KOPT-K1 (cell line): Measurements from ENCODE around the gene SMIM38.

Source experiments
- H3K27ac ChIP-seq: fragments of 200-600 bp; sonication (generic); 2 replicates; pipeline ENCODE4 v1.5.1; 2016; ENCODE audit warnings: antibody characterized with exemption, mild to moderate bottlenecking, low read depth, low read length; ENCODE audit not compliant: poor library complexity, severe bottlenecking
- H3K36me3 ChIP-seq: fragments of 200-600 bp; sonication (generic); 2 replicates; pipeline ENCODE4 v1.5.1; 2017; ENCODE audit warnings: antibody characterized with exemption, mild to moderate bottlenecking, low read length, moderate library complexity; ENCODE audit not compliant: insufficient read depth
- H3K9me3 ChIP-seq: fragments of 200-600 bp; sonication (generic); 2 replicates; pipeline ENCODE4 v1.5.1; 2017; ENCODE audit warnings: antibody characterized with exemption, low read length, mild to moderate bottlenecking; ENCODE audit not compliant: insufficient read depth, poor library complexity, severe bottlenecking

SMIM38 gene

DNA sequence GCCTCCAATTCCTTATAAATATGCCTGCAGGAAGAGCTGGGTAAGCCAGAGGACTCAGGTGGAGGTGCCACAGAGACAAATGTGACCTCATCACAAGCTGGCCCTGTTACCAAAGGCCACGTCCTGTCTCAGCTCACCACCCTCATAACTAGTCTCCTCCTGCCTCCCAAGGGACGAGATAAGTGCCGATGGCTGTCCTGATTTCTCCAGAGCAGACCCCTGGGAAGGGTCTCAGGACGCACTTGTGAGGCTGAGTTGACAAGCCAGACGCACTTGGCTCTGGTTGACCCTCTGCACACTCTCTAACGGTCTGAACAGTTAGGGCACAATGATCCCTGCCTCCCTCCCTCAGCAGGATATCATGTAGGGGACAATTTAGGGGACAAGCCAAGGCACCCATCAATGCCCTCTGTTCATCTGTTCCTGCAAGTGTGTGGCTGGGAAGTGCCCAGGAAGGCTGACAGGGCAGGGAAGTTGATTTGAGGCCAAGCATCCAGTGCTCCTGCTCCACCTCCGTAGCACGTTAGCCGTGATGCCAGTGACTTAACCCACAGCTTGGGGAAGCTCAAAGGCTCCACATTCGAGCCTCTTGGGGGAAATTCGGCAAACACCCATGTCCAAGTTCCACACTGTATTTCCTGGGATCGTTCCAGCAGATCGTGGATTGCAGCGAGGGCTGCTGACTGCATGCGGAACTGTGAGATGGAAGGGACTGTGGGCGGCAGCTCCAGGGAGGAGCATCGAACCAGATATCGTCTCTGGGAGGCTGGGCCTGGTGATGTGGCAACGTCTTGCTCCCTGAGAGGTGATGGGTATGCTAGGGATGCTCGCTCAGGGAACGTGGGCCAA lies 2.8 kb downstream of the SMIM38 start:
- Histone ChIP-seq H3K9me3 (no peaks in the 10 kb centered on the region), H3K36me3 (no peaks in the 10 kb centered on the region), H3K27ac (no peak overlapping the region)

DNA sequence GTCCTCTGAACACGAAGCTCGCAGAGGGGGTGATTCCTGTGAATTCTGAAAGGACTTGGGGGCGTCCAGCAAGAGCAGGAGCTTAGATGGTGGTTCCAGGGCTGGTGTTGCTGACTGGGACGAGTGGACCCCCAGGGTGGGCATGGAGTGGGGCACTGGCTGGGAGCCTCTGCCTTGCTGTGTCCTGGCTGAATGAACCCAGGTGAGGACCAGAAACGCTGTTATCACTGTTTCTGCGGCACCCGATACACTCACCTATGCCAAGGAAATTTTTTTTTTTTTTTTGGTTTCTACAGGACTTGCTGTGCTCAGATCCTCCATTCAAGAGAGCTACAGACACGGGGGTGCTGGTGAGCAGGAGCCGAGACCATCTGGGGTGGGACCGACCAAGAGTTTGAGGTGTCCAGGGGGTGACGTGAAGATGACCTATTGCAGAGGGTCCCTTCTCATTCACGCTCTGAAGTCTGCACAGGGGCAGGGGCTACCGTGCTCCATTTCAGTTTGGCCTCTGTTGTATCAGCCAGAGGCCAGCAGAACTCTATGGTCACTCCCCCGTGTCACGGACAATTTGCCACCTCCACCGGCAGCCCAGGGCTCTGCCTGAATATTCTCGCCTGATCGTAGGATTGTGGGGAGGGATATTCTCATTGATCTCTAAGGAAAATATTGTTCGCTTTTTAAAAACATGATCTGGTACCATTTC lies 3.6 kb downstream of the SMIM38 start:
- no peak overlapping the region for H3K27ac ChIP-seq
- H3K9me3 ChIP-seq: peaks cover 7% of the 10 kb centered on the region
- H3K36me3 ChIP-seq: no peaks in the 10 kb centered on the region

DNA sequence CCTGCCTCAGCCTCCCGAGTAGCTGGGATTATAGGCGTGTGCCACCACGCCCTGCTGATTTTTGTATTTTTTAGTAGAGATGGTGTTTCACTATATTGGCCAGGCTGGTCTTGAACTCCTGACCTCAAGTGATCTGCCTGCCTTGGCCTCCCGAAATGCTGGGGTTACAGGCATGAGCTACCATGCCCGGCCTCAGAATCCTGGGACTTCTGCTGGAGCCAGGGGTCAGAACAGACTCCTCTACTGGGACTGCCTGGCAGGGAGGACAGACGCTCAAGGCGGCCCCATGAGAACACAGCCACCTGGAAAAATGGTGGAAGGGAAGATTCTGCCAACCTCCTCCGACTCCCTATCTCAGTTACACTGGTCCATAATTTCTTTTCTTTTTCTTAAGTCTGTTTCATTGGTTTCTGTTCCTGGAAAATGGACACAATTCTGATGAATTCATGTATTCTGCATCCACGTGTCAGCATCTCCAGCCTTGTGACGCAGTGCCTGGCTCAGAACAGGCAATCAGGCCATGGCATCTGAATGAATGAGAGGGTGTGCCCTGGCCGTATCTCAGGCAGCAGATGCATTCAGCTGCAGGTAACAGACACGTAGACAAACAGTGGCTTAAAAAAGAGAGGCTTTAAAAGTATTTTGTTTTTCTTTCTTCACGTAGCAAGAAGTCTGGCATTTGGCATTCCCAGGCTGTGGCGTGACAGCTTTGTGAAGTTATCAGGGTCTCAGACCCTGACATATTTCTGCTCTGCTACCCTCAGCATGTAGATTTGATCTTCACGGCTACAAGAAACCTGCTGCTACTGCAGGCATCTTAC lies 4.8 kb downstream of the SMIM38 start:
- H3K36me3 ChIP-seq: no peaks in the 10 kb centered on the region
- H3K9me3 ChIP-seq: peaks cover 9% of the 10 kb centered on the region
- no peak overlapping the region for H3K27ac ChIP-seq

DNA sequence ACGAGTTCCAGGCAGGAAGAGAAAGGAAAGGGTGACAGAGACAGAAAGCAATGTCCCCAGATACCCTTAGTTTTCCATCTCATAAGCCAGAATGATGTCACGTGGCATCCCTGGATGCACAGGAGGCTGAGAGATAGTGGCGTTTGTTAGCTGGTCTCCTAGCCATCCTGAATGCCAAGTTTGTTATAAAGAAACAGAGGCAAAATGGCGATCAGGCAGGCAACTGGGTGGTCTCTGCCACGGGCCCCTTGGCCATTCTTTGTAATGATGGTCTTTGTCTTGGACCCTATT lies 5.3 kb downstream of the SMIM38 start:
- H3K27ac ChIP-seq: no peak overlapping the region
- no peaks in the 10 kb centered on the region for H3K36me3 ChIP-seq
- peaks cover 9% of the 10 kb centered on the region for H3K9me3 ChIP-seq

DNA sequence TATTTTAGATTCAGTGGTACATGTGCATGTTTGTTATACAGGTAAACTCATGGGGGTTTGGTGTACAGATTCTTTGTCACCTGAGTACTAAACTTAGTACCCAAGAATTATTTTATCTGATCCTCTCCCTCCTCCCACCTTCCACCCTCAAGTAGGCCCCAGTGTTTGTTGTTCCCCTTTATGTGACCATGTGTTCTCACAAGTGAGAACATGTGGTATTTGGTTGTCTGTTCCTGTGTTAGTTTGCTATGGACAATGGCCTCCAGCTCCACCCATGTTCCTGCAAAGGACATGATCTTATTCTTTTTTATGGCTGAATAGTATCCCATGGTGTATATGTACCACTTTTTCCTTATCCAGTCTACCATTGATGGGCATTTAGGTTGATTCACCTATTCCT lies 6.8 kb downstream of the SMIM38 start:
- peaks cover 9% of the 10 kb centered on the region for H3K9me3 ChIP-seq
- H3K27ac ChIP-seq: no peak overlapping the region
- no peaks in the 10 kb centered on the region for H3K36me3 ChIP-seq

DNA sequence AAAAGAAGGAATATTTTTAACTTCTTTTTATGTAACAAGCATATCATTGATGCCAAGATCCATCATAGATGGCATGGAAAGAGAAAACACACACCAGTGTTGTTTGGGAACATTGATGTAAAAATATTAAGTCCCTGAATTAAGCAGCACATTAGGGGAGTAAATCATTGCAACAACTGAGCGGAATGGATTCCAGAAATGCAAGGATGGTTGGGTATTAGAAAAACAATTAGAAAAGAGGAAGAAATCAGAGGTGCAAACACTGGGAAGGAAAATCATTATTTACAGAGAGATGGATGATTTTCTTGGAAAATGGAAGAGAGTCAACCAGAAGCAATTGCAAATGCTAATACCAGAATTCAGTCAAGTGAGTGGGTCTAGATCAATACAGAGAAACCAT lies 8.1 kb downstream of the SMIM38 start:
- H3K36me3 ChIP-seq: no peaks in the 10 kb centered on the region
- no peak overlapping the region for H3K27ac ChIP-seq
- peaks cover 9% of the 10 kb centered on the region for H3K9me3 ChIP-seq

DNA sequence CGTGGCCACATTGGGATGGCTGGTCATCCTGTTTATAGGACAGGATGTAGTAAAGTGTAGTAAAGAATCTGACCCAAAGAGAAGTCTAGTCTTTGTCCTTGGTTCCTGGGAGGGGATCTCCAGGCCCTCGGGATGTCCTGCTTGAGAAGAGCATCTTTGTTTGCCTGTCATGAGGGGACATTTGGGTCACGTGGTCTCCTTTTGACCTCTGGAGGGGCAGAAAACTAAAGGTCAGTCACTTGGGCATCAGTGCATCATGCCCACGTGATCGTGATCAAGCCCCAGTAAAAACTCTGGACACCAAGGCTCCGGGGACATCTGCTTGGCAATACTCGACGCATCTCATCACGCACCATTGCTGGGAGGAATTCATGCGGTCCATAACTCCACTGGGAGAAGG lies 9.1 kb downstream of the SMIM38 start:
- no peaks in the 10 kb centered on the region for H3K36me3 ChIP-seq
- no peak overlapping the region for H3K27ac ChIP-seq
- peaks cover 9% of the 10 kb centered on the region for H3K9me3 ChIP-seq

DNA sequence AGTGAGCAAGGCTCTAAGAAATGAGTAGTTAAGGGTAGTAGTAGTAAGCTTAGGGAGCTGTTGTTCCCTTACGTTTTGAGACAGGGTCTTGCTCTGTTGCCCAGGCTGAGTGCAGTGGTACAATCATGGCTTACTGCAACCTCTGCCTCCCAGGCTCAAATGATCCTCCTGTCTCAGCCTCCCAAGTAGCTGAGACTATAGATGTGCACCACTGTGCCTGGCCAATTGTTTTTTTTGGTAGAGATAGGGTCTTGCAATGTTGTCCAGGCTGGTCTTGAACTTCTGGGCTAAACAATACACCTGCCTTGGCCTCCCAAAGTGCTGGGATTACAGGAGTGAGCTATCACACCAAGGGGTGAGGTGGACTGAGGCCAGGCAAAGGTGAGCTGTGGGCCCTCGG lies 10.0 kb downstream of the SMIM38 start:
- Histone ChIP-seq H3K27ac (no peak overlapping the region), H3K36me3 (no peaks in the 10 kb centered on the region), H3K9me3 (peaks cover 9% of the 10 kb centered on the region)

DNA sequence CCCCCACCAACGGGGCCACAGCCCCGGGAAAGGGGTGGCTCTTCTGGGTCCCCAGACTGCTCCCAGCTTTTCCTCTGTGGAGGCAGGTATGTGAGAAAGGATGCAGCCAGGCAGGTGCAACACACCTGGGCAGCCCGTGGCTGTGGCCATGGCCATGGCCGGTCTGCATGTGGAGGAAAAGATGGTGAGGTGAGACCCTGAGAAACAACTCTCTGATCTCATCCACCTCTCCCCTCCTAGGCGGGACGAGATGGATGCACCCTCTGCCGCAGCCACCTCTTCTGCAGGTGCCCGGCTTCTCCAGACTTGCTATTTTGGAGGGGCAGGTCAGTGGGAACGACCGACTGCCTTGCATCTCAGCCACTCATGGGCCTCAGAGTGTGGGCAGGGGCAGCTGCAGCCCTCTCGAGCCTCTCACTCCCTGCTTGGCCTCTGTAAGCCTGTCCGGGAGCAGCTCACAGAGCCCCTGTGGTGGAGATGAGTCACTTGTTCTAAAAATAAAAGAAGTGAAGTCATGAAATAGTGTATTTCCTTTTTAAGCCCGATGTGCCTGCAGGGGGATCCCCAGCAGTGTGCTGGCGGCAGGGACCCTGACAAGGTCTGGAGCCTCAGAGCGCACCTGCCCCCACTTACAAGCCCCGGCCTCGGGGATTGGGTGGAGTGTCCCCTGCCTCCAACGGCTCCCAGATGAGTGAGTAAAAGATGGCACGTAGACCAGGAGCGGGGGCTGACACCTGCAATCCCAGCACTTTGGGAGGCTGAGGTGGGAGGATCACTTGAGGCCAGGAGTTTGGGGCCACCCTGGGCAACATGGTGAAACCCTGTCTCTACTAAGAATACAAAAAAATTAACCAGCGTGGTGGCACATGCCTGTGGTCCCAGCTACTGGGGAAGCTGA lies 10.7 kb downstream of the SMIM38 start:
- no peak overlapping the region for H3K27ac ChIP-seq

DNA sequence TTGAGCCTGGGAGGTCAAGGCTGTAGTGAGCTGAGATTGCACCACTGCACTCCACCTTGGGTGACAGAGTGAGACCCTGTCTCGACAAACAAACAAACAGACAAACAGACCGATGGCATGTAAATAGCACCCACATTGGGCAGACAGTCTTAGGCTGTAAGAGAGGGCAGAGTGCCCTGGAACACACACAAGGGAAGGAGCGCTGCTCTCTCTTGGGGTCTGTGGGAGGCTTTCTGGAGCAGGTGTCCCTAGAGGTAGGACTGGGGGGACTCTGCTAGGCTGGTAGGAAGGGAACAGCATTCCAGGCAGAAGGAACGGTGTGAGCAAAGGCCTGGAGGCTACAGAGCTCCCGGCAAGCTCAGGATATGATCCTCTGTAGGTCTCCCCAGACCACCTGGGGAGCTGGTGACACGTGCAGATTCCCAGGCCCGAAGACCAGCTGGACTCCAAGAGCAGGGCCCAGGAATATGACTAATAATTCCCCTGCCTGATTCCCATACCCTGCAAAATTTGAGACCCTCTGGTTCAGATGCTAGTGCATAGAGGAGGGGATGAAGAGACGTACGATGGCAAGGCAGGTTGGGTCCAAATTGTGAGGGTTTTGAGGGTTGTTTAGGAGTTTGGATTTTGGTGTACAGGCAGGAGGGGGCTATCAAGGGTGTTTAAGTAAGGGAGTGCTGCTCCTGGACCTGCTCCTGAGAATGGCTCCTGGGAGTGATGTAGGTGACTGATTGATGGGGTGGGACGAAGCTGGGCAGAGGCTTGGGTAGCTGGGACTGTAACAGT lies 11.6 kb downstream of the SMIM38 start:
- Histone ChIP-seq H3K27ac (no peak overlapping the region), H3K9me3 (peaks cover 9% of the 10 kb centered on the region), H3K36me3 (no peaks in the 10 kb centered on the region)

More for the DNA sequence above, 10.7 kb downstream of the SMIM38 start:
- H3K36me3 ChIP-seq: no peaks in the 10 kb centered on the region
- H3K9me3 ChIP-seq: peaks cover 9% of the 10 kb centered on the region

DNA sequence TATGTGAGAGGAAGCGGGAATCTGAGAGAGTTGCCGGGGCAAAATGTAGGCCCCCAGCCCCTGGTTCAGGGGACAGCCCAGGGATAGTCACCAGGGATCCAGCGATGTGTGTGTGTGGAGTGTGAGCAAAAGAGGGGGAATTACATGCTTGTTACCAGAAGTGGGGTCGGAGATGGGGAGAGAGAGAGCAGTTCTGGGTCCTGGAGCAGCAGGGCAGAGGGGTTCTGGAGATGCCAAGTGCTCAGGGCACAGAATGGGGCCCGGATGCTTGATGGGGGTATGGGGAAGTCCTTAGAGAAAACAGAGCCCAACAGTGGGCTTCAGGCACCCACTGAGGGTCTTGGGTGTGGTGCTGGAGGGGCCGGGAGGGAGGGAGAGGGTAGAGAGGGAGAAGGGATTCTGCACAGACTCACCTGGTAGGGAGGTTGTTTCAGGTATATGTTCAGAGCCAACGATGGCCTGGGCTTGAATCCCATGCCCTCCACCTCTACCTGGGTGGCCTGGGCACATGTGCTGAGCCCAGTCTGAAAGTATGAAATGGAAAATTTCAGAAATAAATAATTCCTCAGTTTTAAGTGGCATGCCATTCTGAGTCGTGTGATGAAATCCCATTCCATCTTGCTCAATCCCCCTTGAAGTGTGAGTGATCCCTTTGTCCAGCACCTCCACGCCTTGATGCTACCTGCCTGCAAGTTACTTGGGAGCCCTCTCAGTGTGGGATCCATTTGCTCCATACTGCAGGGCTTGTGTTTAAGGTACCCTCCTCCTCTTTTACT lies 12.4 kb downstream of the SMIM38 start:
- Histone ChIP-seq H3K36me3 (no peaks in the 10 kb centered on the region), H3K27ac (no peak overlapping the region)

DNA sequence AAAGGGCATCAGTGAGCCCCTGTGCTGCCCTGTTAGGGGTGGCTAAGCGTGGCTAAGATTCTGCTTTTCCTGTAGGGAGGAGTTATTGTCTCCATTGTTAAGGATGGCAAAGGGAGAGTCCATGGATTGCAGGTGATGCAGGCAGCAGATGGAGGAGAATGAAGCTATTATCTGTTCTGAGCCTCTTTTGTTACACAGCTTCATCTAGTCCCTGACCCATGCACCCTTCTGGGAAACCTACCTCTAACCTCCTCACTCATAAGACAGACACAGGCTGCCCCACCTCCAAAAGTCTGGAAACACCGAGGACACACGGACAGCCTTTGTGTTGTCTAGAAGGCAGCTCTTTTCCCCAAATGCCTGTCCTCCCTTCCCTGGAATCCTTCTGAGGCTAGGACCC lies 13.7 kb downstream of the SMIM38 start:
- peaks cover under 1% of the 10 kb centered on the region for H3K9me3 ChIP-seq
- H3K27ac ChIP-seq: no peak overlapping the region
- no peaks in the 10 kb centered on the region for H3K36me3 ChIP-seq

More for the DNA sequence above, 12.4 kb downstream of the SMIM38 start:
- H3K9me3 ChIP-seq: peaks cover 9% of the 10 kb centered on the region

DNA sequence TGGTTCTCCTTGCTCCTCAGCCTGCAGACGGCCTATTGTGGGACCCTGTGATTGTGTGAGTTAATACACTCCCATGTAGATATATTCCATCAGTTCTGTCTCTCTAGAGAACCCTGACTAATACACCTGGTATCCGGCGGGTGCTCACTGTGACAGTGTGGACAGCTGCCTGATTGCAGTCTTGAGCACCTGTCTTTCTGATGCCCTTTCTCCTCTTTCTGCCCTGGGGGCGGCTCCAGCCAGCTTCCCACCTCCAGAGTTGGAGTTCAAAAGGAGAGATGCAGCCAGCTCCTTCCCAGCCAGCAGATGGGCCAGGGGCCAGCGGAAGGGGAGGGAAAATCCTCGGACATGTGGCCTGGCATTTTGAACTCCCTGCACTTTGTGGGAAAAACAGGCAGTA lies 15.0 kb downstream of the SMIM38 start:
- Histone ChIP-seq H3K27ac (no peak overlapping the region), H3K9me3 (peaks cover 4% of the 10 kb centered on the region), H3K36me3 (no peaks in the 10 kb centered on the region)
